ENCODE results near the gene ITGA11. TPM values are rescaled to one million over a fixed set of nuclear protein-coding genes. Genes with fewer than 3 reads are reported as not detected.

ITGA11 gene
- total RNA-seq, 1 donor from 2014 or later: 7.1 TPM

GRCh38 chr15:68353421-68354135 lies 78.4 kb downstream of the ITGA11 start:
- ATAC-seq (no peak), DNase-seq (no peak)

GRCh38 chr15:68352401-68353062 lies 79.4 kb downstream of the ITGA11 start:
- intact Hi-C loops (cut with DNase I): no loop called here
- peaks cover 9% of the 10 kb centered on the region for H3K4me1 ChIP-seq
- no peaks in the 10 kb centered on the region for H3K36me3 ChIP-seq
- H3K4me3 ChIP-seq: no peak overlapping the region
- H3K27me3 ChIP-seq: no peaks in the 10 kb centered on the region
- DNase-seq (no peak), ATAC-seq (peak; percentile 62)
- H3K9me3 ChIP-seq: no peaks in the 10 kb centered on the region
- no peak for TF ChIP-seq CTCF (IDR thresholded peaks at IDR 0.05)
- peak overlapping the region; percentile 61 for H3K27ac ChIP-seq

More at GRCh38 chr15:68353421-68354135, 78.4 kb downstream of the ITGA11 start:
- Histone ChIP-seq H3K4me3 (no peak overlapping the region), H3K27ac (no peak overlapping the region), H3K9me3 (no peaks in the 10 kb centered on the region), H3K4me1 (peaks cover 9% of the 10 kb centered on the region), H3K36me3 (no peaks in the 10 kb centered on the region), H3K27me3 (no peaks in the 10 kb centered on the region)
- no peak for TF ChIP-seq CTCF (IDR thresholded peaks at IDR 0.05)
- intact Hi-C loops (cut with DNase I): no loop called here

- H3K4me3 ChIP-seq: no peak overlapping the region
- peaks cover 9% of the 10 kb centered on the region for H3K4me1 ChIP-seq
- TF ChIP-seq CTCF (IDR thresholded peaks at IDR 0.05): no peak
- ATAC-seq (no peak), DNase-seq (no peak)
- H3K36me3 ChIP-seq: no peaks in the 10 kb centered on the region
- H3K27me3 ChIP-seq: no peaks in the 10 kb centered on the region
- H3K9me3 ChIP-seq: no peaks in the 10 kb centered on the region
- intact Hi-C loops (cut with DNase I): no loop called here
- H3K27ac ChIP-seq: no peak overlapping the region
Measured at GRCh38 chr15:68349151-68349550, 82.8 kb downstream of the ITGA11 start.

GRCh38 chr15:68348606-68349005 lies 83.4 kb downstream of the ITGA11 start:
- intact Hi-C loops (cut with DNase I): no loop called here
- Histone ChIP-seq H3K27me3 (no peaks in the 10 kb centered on the region), H3K36me3 (no peaks in the 10 kb centered on the region), H3K4me1 (peaks cover 9% of the 10 kb centered on the region), H3K4me3 (no peak overlapping the region), H3K9me3 (no peaks in the 10 kb centered on the region), H3K27ac (no peak overlapping the region)
- no peak for ATAC-seq
- DNase-seq: no peak
- TF ChIP-seq CTCF (IDR thresholded peaks at IDR 0.05): no peak

GRCh38 chr15:68348081-68348480 lies 83.9 kb downstream of the ITGA11 start:
- no peaks in the 10 kb centered on the region for H3K27me3 ChIP-seq
- H3K36me3 ChIP-seq: no peaks in the 10 kb centered on the region
- ATAC-seq (peak; percentile 10), DNase-seq (no peak)
- H3K27ac ChIP-seq: no peak overlapping the region
- no peak overlapping the region for H3K4me3 ChIP-seq
- no peak for TF ChIP-seq CTCF (IDR thresholded peaks at IDR 0.05)
- H3K4me1 ChIP-seq: peaks cover 9% of the 10 kb centered on the region
- intact Hi-C loops (cut with DNase I): no loop called here
- no peaks in the 10 kb centered on the region for H3K9me3 ChIP-seq
